ENCODE results near the gene PRR27.

The PRR27 gene

DNA sequence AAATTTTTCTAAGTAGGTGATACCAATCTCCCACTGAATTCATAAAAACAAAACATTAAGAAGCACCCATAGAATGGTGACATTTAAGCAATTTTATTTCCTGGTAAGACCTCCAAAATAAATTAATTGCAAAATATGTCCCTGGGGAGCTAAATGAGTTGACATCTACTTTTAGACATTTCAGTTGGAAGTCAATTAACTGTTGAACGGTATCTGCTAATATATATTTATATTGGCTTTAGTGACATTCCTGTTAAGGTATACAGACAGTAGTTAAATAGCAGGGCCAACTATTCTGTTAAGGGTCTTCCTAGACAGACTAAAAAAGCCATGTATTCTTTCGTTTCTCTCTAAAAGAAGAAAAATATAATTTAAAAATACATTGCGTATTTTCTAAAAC lies at the start of gene PRR27:
TSS of gene PRR27 (plus strand) at position 301 of the 400 bp plus-strand sequence. CDS start 139 bp downstream, outside the sequence.
- no peak for DNase-seq

DNA sequence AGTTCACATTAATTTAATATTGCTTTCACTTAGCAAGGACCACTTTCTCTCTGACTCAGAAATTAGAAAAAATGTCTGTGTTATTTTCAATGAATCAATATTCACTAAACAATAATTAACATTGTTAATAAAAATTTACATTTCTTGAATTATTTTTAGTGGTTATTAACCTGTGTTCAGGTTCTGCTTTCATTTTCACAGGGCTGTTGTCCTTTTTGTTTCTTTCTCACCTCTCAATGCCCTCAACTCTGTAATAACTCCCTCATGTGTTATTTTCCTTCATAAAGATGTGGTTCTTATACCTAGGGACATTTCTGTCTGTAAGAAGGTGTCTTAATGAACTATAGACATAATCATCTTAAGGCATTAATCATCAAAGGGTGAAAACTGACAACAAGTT lies 43.1 kb upstream of the PRR27 start:
- no peak for DNase-seq

DNA sequence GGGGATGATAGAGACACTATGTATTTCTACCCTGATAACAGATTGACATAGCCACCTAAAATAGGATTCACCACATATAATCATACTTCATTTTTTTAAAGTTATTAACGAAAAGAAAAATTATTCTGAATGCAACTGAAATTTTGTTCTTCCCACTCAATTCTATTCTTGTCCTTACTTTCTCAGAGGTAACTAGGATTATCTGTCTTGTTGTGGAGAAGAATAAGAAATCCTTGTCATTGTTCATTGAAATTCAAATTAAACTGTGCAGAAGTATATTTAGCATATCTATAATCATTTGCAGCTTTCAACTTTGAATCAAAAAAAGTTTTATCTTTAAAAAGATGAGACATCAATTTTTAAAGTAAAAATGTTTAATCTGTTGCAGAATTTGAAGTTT lies 40.4 kb upstream of the PRR27 start:
- DNase-seq, result no peak

DNA sequence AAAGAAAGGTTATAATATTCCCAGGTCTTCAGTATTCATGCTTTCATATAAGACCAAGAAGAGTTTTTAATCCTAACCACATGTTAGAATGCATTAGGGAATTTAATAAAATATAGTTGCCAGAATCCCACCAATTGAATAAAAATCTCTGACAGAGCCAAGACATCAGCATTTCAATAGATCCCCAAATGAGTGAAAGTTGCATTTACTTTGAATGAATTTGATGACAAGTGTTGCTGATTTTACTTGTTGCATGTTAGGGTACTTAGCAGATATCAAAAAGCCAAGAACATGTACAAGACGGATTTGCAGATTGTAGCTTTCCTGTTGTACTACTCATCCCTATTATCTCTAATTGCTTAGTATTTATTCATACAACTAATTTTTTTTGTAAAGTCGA lies 39.9 kb upstream of the PRR27 start:
- no peak for DNase-seq

DNA sequence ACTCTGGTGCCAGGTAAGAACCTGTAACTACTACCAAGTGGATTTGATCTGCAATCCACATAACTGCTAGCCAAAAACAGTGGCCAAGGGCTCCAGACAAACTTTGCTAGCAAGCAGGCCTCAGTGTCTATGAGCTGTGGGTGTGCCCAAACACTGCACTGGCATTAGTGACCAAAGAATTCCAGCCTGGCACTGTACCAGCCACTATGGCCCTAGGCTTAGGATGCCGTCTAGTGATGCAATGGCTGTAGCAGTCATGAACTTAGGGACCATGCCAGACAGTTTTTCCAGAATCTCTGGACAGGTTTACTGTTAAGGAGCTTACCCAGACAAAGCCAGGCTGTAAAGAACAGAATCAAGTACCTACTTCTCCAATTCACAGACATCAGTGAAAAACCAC lies 33.7 kb upstream of the PRR27 start:
- DNase-seq, result no peak

DNA sequence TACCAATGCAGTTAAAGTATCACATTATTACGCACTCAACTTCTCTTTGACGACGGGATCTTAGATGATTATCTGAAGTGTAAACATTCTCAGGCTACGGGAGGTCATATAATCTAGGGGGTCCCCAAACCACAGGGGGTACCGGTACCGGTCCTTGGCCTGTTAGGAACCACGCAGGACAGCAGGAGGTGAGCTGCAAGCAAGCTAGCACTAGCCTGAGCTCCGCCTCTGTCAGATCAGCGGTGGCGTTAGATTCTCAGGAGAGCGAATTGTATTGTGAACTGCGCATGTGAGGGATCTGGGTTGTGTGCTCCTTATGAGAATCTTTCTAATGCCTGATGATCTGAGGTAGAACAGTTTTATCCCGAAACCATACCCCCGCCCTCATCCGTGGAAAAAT lies 20.6 kb upstream of the PRR27 start:
- no peak for DNase-seq

DNA sequence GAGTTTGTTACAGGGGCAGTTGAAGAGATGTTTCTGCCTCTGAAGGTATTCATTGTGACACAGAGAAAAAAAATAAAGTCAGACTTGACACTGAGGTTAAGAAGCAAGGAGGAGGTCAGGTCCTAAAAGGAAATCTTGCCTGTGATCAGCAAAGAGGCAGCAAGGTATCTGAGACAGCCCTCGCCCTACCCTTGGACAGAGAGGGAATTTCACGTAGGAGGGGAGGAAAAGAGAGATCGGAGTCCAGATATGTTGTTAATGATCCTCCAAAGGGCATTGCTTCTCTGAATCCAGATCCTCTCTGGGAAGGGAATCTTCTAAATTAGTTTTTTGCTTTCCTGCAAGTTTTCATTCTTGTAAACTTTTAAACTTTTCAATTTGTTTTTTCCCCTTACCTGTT lies 15.3 kb upstream of the PRR27 start:
- no peak for DNase-seq

DNA sequence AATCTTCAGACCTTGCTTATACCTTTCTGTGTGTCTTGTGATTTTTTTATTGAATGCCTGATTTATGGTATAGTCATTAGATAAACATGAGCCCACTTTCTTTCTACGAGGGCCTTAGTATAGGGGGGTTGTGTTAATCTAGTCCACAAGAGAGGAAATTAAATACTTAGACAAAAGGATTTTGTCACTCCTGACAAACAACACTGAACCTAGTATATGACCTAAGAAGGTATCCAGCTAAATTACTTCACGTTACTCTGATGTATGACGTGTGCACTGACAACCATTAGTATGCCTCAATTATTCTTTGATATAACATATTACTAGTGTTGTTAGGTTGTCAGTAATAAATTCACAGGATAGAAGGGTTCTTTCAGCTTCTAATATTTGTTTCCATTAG lies 2.8 kb upstream of the PRR27 start:
- DNase-seq, result no peak

DNA sequence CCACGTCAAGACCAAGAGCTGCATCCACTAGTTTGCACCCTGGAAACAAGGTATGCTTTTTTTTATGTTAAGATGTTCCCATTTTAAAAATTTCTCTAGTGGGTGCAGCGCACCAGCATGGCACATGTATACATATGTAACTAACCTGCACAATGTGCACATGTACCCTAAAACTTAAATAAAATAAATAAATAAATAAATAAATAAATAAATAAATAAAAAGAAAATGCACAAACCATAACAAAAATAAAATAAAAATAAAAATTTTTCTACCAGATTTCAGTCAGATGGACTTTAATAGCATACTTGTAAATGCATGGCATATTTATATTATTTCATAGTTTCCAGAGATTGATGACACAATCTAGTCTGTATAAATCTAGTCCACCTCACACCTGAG lies 1.9 kb upstream of the PRR27 start:
- DNase-seq, result no peak

DNA sequence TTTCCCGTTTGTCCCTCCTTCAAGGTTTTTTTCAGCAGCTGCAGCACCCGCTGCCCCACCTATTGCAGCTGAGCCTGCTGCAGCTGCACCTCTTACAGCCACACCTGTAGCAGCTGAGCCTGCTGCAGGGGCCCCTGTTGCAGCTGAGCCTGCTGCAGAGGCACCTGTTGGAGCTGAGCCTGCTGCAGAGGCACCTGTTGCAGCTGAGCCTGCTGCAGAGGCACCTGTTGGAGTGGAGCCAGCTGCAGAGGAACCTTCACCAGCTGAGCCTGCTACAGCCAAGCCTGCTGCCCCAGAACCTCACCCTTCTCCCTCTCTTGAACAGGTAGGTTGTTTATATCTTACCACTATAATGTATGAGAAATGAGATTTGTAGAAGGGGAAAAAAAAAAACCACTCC lies 4.5 kb downstream of the PRR27 start:
- no peak for DNase-seq

DNA sequence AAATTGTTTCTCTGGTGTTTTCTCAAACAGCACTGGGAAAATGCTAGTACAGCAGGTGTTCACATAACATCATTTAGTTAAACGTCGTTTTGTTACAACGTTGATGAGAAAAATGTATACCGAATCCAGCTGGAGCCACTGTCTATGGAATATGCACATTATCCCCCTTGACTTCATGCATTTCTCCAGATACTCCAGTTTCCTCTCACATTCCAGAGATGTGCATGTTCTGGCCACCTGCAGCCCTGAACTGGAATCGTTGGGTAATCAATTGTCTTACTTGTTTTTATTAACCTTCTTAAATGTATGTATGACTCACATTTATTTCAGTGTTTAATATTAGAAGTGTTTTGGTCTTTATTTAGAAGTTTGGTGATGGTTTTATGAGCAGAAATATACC lies 23.1 kb downstream of the PRR27 start:
- DNase-seq, result no peak

DNA sequence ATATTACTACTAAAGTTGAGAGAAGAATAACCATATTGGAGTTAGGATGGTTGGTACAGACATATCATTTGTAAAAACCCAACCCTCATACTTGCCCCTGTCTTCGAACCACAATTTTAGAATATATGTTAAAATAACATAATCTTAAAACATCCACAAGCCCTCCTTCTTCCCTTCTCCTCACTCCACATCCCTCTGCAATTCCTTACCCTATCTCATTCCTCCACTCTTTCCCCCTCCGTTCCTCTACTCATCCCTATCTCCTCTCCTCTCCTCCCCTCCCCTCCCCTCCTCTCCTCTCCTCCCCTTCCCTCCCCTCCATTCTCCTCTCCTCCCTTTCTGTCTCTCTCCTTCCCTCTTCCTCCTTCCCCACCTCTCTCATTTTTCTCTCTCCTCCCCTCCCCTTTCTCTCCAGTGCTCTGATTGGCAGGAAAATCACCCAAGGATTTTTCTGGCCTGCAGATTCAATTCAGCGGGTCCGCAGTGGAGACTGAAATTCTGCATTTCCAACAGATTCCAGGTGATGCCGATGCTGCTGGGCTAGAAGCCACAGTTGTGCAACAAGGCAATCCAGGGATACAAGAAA lies 24.1 kb downstream of the PRR27 start:
- no peak for DNase-seq

DNA sequence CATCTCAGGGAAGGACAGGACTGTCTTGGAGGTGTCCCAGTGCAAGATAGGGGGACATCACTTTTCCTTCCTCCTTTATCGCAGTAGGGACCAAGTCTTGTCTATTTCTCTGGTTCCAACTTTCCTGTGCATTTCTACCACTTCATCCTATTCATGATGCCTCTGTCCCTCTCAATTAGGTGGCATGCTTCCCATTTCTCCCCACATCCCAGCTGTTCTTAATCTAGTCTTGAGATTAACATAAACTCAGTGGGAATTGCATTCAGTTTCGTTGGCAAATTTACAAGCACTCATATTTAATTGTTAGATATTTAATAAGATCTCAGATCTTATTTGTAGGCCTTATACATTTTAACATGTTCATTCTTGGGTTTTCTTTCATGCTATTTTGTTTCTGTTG lies 25.8 kb downstream of the PRR27 start:
- DNase-seq, result no peak

DNA sequence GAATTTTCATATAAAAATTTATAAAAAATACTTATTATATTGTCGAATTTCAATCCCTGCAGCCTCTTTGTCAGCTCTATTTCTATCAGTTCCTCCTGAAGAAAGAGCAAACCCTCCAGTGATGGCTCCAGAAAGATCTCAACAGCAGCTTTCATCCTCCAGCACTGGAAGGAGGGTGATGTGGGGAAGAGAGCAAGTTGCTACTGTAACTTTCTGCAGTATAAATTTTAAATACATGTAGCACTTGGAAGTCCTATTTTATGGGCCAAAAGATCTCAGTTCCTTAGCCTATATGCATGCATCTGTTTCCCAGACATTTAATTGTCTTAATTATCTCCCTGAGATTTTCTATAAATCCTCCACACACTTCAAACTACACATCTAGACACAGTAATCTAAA lies 27.8 kb downstream of the PRR27 start:
- DNase-seq, result no peak

DNA sequence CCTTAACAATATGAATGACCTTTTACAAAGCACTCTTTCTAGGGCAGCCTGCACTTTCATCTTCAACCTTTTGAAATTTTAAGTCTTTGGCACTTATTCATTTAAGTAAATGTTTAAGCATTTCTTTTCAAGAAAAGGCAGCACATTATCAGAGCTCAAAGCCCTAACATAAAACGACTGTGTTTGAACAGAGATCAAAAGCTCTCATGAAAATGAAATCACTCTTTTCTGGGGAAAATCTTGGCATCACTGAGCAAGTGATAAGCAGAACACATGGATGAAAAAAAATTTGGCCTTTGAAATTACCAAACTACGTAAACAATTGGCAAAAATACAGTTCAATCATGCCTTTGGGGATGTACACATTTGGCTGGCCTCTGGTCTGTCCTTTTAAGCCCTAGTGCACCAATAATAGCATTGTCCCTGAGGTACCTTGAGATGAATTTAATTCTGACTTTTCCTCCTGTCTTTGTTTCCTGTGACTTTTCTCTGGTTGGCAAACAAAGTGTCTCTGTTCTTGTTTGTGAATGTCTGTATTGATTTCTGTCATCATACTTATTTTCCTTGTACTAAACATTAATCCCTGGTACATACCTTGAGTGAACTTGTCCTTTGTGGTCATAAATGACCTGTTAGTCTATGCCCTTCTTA lies 28.6 kb downstream of the PRR27 start:
- DNase-seq, result no peak

DNA sequence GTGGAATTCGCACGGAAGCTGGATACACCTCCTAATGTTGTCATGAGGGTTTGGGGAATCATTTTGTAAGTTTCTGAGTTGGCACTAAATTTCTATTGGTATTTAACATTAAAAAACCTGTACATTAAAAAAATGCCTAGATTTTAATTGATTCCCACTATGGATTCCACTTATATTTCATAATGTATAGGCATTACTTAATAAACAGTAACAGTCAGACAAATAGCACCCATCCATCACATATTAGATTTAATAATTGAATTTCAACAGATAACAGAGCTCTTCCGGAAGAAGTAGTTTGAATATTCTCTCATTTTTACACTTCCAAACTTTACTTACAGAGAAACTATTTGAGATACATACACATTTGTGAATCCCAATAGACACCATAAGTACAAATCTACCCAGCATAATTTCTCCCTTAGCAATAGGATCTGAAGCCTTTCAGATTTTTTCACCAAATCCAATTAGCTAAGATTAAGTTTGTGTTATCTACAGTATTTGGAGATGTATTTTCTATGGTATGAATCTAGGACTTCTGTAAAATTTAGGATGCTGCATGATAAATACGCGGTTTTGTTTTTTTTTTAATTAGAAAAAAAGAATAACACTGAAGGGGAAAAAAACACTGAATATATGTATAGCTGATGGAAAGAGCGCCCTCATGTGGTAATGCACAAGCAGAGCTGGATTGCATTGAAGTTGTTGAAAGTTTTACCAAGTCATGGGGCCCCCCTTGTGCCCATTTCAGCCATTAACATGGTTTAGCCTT lies 29.3 kb downstream of the PRR27 start:
- peak; percentile 7 for DNase-seq

DNA sequence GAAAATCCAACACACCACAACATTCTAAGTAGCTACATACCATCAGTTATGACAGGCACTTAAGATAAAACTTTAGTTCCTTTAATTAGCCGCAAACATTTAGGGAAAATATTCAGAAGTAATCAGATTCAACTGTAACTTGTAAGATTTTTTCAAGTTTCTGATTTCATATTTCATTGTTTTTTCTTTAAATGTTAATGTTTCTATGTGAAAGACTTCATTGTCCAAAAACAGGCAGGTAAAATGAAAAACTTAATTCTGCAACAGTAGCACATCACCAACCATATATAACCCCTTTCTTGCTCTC lies 29.9 kb downstream of the PRR27 start:
- no peak for DNase-seq

DNA sequence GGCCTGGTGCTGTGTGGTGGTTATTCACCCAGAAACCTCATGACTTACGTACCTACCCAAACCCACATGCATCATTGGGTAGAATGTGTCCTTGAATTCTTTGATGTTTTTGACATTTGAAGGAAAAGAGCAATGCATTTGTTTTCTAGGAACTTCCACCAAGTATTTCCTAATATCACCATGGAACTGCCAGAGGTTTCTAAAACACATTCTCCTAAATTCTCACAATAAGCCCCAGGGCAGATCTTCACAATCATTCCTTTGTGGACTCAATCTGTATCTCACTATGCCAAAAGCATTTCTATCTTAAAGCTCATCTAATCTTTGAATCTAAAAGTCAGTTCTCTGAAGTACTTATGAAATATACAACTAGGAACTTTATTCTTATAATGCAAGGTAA lies 33.2 kb downstream of the PRR27 start:
- DNase-seq, result no peak

DNA sequence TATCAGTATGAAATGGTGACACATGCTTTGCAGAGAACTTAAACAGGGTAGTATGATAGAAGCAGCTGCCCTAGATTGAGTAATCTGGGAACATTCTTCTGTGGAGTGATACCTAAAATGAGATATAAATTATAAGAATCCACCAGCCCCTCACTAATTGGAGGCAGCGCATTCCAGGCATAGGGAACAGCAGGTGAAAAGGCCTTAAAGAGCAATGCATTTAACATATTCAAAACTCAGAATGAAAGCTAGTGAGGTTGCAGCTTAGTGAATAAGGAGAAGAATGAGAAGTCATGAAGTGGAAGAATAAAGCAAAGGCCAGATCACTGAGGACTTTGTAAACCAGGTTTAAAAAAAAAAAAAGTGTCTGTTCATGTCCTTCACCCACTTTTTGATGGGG lies 36.5 kb downstream of the PRR27 start:
- DNase-seq, result no peak

DNA sequence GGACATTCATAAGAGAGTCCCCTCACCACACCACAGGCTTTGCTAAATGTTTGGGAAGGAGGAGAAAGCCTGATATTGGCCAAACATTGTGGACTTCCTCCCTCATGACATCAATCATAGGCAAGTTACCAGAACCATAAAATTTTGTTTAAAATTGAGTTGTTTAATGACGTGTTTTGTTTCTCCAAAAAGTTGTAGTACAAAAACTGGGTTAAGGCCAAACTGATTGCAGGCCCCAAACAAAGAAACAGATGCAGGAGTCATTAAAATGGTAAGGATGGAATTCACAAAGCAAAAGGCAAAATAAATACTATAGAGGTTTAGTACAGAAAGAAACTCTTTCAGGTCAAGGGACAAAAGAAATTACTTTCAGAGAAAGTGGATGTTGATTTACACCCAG lies 37.6 kb downstream of the PRR27 start:
- no peak for DNase-seq

DNA sequence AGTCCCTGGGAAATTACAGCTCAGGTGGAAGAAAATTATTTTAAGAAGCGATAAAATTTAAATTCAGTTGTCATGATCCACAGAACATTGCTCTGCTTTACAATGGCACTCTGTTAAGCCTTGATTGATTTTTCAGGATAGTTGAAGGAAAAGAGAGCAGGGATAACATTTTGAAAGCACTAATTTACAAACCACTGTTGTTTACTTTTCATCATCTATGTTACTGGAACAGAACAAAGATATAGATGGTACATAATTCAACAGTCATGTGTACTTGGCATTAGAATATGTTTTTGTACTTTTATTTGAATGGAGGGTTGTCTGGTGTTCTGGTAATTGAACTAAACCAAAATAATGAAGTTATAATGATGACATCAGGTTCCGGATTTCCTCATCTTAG lies 38.9 kb downstream of the PRR27 start:
- no peak for DNase-seq

DNA sequence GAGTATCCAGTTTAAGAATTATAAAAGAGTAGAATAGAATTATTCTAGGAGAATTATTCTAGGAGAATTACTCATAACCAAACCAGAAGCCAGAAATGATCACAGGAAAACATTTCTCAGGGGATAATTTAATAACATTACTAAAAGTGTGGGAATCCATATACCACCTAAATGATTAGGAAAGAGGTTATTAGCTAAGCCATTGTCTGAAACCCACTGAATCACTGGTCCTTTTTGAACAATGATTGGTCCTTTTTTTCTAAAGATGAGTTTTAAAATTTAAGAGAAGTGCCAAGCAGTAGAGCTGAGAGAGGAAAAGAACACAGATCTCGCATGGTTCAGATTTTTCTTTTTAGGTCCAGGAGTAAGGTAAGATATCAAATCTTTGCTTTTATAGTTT lies 41.4 kb downstream of the PRR27 start, which contains the start of gene ODAM:
TSS of gene ODAM (plus strand) at position 301 of the 400 bp plus-strand sequence. CDS start 819 bp downstream, outside the sequence.
- no peak for DNase-seq

DNA sequence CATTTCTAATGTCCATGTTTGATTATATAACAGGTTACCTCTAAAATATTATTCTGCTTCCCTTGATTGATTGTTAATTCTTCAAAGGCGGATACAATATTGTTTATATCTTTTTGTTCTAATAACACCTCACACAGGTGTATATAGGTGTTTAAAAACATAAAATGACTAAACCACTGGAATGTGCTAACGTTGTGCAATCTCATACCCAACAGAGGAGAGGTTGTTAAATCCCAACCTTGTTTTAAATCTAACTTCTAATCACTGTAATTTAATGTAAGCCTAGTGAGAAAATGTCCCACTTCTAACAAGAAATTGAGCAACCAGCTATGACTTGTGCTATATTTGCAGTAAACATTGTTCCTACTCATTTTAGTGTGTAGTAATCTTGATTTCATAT lies 42.8 kb downstream of the PRR27 start:
- no peak for DNase-seq

DNA sequence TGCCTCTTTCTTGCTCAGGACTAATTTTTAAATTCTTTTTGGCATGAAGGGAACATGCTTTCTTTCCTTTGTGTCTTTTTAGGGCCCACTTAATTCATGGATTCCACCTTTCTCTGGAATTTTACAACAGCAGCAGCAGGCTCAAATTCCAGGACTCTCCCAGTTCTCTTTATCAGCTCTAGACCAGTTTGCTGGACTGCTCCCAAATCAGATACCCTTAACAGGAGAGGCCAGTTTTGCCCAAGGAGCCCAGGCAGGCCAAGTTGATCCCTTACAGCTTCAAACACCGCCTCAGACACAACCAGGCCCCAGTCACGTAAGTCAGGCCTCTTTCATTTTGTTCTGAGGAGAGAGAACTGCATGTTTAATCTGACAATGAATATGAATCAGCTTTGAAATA lies 43.8 kb downstream of the PRR27 start:
- no peak for DNase-seq

DNA sequence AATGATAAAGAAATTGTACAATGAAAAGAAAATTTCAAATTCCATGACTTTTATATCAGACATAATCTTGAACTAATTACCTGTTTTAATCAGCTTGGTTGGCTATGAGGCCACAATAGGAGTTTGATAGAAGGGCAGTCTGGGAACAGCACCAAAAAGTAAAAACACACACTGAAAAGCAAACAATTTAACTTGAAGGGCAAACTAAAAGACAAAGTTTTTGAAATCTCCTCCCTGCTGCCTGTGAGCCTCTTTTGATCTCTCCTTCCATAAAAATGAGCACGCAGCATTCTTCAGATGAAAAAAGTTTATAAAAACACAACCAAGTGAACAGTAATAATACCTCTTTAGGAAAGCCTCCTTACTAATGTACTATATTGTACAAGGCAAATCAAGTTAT lies 49.6 kb downstream of the PRR27 start:
- no peak for DNase-seq

Measured in NCI-H1694 (cell line).